GM12874 (cell line): Measurements from ENCODE around the gene BCL6B.

Source experiments
- TF ChIP-seq, protein P1 (sequence below): IDR thresholded peaks from 2 replicates; pipeline ENCODE4 v1.5.1; 2011; ENCODE audit warnings: low read depth, mild to moderate bottlenecking, control low read depth, low read length, moderate library complexity; ENCODE audit not compliant: insufficient read depth

BCL6B gene

DNA sequence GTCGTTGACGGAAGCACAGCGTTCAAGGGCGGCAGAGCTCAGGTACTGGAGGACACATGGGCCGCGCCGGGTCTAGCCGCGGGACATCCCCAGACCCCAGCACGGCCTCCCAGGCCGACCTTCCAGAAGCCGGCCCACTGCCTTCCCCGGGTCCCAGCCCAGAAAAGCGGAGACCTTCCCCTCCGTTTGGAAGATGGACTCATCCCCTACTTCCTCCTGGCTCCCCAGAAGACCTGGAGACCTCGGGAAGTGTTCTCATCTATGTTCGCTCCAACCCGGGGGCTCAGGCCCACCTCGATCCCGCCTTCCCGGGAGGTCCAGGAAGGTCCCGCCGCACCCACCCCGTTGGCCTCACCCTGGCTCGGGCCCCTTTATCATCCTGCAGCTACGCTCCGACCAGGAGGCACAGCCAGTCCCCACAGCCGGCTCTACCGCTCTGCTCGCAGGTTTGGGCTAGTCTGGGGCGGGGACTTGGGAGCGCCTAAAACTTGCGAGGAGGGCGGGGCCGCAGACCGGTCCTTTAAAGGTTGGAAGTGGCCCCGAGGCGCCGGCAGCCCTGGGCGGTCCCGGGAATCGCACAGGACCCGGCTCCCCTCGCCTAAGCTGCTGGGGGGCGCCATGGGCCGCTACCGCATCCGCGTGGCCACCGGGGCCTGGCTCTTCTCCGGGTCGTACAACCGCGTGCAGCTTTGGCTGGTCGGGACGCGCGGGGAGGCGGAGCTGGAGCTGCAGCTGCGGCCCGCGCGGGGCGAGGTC is 27.2 kb upstream of the BCL6B start, which contains the start of gene ALOX12:
Gene ALOX12 (plus strand): TSS at position 550 of the 756 bp plus-strand sequence. CDS start 69 bp downstream, at position 619.
- TF ChIP-seq, protein P1, sequence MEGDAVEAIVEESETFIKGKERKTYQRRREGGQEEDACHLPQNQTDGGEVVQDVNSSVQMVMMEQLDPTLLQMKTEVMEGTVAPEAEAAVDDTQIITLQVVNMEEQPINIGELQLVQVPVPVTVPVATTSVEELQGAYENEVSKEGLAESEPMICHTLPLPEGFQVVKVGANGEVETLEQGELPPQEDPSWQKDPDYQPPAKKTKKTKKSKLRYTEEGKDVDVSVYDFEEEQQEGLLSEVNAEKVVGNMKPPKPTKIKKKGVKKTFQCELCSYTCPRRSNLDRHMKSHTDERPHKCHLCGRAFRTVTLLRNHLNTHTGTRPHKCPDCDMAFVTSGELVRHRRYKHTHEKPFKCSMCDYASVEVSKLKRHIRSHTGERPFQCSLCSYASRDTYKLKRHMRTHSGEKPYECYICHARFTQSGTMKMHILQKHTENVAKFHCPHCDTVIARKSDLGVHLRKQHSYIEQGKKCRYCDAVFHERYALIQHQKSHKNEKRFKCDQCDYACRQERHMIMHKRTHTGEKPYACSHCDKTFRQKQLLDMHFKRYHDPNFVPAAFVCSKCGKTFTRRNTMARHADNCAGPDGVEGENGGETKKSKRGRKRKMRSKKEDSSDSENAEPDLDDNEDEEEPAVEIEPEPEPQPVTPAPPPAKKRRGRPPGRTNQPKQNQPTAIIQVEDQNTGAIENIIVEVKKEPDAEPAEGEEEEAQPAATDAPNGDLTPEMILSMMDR = no peak

DNA sequence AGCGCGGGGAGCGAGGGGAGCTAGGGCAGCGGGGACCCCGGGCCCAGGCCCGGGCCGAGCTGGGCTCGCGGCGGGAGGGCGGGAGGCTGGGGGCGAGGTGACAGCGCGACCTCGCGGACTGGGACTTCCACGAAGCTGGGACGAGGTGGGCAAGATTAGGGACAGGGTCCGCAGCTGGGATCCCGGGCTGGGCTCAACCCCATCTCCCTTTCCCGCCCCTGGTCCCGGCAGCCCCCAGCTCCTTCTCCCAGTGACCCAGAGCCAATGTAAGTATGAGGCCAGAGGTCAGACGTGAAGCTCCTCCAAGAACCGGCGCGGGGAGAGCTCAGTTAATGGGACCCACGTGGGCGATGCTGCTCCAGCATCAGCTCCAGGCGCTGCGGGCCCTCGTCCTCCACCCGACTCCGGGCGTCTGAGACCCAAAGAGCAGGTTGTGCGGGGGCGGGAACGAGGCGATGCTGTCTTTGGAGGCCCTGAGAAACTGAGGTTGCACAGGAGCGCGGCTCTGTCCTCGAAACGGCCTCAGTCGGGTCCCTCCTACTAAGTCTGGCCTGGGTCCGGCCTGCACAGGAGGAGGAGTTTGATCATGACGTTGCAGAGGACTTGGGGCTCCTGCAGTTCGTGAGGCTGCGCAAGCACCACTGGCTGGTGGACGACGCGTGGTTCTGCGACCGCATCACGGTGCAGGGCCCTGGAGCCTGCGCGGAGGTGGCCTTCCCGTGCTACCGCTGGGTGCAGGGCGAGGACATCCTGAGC is 26.4 kb upstream of the BCL6B start:
- TF ChIP-seq, protein P1 = no peak

GRCh38 chr17:6997171-6997570 is 25.7 kb upstream of the BCL6B start:
- TF ChIP-seq, protein P1 = no peak

DNA sequence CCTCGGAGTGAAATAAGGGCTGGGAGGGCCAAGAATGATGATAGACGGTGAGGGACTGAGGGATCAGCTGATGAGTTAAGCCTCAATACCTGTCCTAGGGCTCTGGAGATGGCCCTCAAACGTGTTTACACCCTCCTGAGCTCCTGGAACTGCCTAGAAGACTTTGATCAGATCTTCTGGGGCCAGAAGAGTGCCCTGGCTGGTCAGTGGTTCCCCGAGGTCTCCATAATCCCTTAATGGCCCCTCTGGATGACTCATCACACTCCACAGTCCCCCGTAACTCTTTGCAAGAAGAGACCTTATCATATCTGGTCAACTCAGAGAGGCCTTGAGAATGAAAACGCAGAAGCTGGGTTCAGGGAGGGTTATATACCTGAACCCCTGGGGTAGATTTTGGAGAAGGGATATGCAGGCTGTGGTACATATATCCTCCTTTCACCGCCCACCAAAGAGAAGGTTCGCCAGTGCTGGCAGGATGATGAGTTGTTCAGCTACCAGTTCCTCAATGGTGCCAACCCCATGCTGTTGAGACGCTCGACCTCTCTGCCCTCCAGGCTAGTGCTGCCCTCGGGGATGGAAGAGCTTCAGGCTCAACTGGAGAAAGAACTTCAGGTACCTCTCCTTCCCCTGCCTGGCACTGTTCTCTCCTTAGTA is 23.9 kb upstream of the BCL6B start:
- TF ChIP-seq, protein P1 = no peak

DNA sequence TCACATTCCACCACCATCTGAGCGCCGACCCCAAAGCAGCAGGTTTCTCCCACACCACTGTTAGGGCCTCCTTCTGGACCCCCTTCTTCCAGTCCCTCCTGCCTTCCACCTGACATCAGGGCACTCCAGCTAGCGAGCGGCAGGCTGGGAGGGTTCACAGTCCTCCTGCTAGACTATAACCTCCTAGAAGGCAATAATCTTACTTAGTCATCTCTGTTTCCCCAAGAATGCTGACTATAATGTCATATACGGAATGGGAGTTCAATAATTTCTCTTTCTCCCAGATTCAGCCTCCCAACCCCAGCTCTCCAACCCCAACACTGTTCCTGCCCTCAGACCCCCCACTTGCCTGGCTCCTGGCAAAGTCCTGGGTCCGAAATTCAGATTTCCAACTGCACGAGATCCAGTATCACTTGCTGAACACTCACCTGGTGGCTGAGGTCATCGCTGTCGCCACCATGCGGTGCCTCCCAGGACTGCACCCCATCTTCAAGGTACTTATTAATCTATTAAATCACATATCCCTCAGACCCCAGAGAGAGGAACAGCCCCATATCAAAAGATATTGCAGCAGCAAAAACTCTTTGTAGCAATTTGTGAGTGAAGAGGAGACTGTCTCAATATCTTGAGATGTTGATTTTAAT is 21.4 kb upstream of the BCL6B start:
- TF ChIP-seq, protein P1 = peak; percentile 31; the same call in 1 of the 2 replicates

DNA sequence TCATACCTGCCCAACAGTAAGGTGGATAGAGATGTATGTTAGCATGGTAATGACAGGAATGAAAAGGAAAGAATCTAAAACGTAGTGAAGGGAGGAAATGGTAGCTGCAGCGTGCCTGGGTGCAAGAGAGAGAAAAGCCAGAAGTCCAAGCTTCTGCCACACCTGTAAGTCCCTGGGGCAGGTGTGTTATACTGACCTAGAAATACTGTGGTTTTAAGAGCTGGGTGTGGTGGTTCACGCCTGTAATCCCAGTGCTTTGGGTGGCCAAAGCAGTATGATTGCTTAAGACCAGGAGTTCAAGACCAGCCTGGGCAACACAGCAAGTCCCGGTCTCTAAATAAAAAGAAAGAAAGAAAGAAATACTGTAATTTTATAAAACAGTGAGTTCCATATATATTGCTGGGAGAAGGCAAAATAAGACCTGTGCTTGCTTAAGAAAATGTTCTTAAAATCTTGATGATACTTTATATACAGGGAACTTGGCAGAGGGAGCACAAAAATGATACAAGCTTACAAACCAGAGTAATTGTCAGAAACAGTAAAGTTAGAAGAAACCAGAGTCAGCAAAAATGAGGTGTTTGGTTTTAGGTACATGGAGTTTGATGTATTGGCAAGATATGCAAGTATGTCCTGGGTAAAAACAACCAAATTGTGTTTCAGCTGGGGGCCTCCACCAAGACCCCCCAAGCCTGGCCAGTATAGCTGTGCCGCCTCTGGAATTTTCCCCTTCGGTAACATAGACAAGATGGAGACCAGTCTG is 20.4 kb upstream of the BCL6B start:
- TF ChIP-seq, protein P1 = no peak
